Stimulated activated CD8-positive, alpha-beta memory T cell treated with anti-CD3 and anti-CD28 coated beads, Interleukin-12 subunit alpha, Interleukin-12 subunit beta, amount 100 ng/mL, for 4 hours (primary cell): ENCODE results near the gene MEPE.

ENCODE experiments used
- DNase-seq: peaks from one replicate; pipeline ENCODE4 v3.0.0-alpha.2; 2020; ENCODE audit warnings: low read depth

The MEPE gene

GRCh38 chr4:87832669-87833068, at the start of gene MEPE:
MEPE (plus strand) TSS chr4:87832969; CDS start chr4:87834715, 1,746 bp downstream.
- no peak for DNase-seq

GRCh38 chr4:87783781-87784180, 49.0 kb upstream of the MEPE start:
- no peak for DNase-seq

GRCh38 chr4:87785731-87786509, 46.8 kb upstream of the MEPE start:
- DNase-seq, result no peak

- DNase-seq, result no peak
Observed at GRCh38 chr4:87799301-87800113, 33.3 kb upstream of the MEPE start, which contains the start of gene IBSP. IBSP (plus strand) TSS chr4:87799554; CDS start chr4:87802362, 2,808 bp downstream.

GRCh38 chr4:87802858-87803257, 29.9 kb upstream of the MEPE start:
- DNase-seq, result no peak

- no peak for DNase-seq
Observed at GRCh38 chr4:87803421-87803820, 29.3 kb upstream of the MEPE start.

GRCh38 chr4:87804871-87805270, 27.9 kb upstream of the MEPE start:
- no peak for DNase-seq

GRCh38 chr4:87805971-87806370, 26.8 kb upstream of the MEPE start:
- no peak for DNase-seq

GRCh38 chr4:87806520-87806919, 26.2 kb upstream of the MEPE start:
- DNase-seq, result no peak

GRCh38 chr4:87807402-87807801, 25.4 kb upstream of the MEPE start:
- no peak for DNase-seq

- no peak for DNase-seq
Observed at GRCh38 chr4:87811977-87812376, 20.8 kb upstream of the MEPE start.

- no peak for DNase-seq
Observed at GRCh38 chr4:87819281-87819919, 13.4 kb upstream of the MEPE start.

GRCh38 chr4:87823200-87823599, 9.6 kb upstream of the MEPE start:
- DNase-seq, result no peak

GRCh38 chr4:87823724-87824123, 9.0 kb upstream of the MEPE start:
- DNase-seq, result no peak

- no peak for DNase-seq
Observed at GRCh38 chr4:87824352-87824751, 8.4 kb upstream of the MEPE start.

GRCh38 chr4:87834401-87834800, 1.6 kb downstream of the MEPE start:
- DNase-seq, result no peak

- no peak for DNase-seq
Observed at GRCh38 chr4:87835197-87835596, 2.4 kb downstream of the MEPE start.

- no peak for DNase-seq
Observed at GRCh38 chr4:87835743-87836142, 3.0 kb downstream of the MEPE start.

GRCh38 chr4:87838205-87838604, 5.4 kb downstream of the MEPE start:
- no peak for DNase-seq

- DNase-seq, result no peak
Observed at GRCh38 chr4:87838890-87839591, 6.3 kb downstream of the MEPE start.

- DNase-seq, result no peak
Observed at GRCh38 chr4:87839592-87839946, 6.8 kb downstream of the MEPE start.

GRCh38 chr4:87840149-87840548, 7.4 kb downstream of the MEPE start:
- DNase-seq, result no peak
